Measurements from ENCODE around the gene GRIP2.
A peak's percentile ranks its signal among the peaks of the same experiment; 100 is the strongest.

GRIP2 gene

GRCh38 chr3:14536837-14537589 is 3.1 kb downstream of the GRIP2 start:
- no peaks in the 10 kb centered on the region for H3K36me3 ChIP-seq (ENCODE audit: control insufficient read depth in 1 of 2, insufficient read depth in 2 of 2, low read length in 2 of 2)
- H3K4me1 ChIP-seq (ENCODE audit: control insufficient read depth in 1 of 2, insufficient read depth in 2 of 2, low read length in 2 of 2), result peaks cover 0 to 3% of the 10 kb centered on the region in 2 donors
- H3K27ac ChIP-seq (ENCODE audit: low read length), result no peak overlapping the region
- no peaks in the 10 kb centered on the region for H3K27me3 ChIP-seq (ENCODE audit: low read depth, low read length)
- H3K4me3 ChIP-seq (ENCODE audit: low read depth in 1 of 2, low read length in 2 of 2), result no peak overlapping the region
- no peaks in the 10 kb centered on the region for H3K9me3 ChIP-seq (ENCODE audit: control insufficient read depth in 1 of 2, low read length in 2 of 2)

GRCh38 chr3:14536055-14536815 is 3.9 kb downstream of the GRIP2 start:
- Histone ChIP-seq H3K27ac (ENCODE audit: low read length) (no peak overlapping the region), H3K27me3 (ENCODE audit: low read depth, low read length) (no peaks in the 10 kb centered on the region), H3K9me3 (ENCODE audit: control insufficient read depth in 1 of 2, low read length in 2 of 2) (no peaks in the 10 kb centered on the region), H3K4me3 (ENCODE audit: low read depth in 1 of 2, low read length in 2 of 2) (no peak overlapping the region), H3K36me3 (ENCODE audit: control insufficient read depth in 1 of 2, insufficient read depth in 2 of 2, low read length in 2 of 2) (no peaks in the 10 kb centered on the region), H3K4me1 (ENCODE audit: control insufficient read depth in 1 of 2, insufficient read depth in 2 of 2, low read length in 2 of 2) (peaks cover 0 to 3% of the 10 kb centered on the region in 2 donors)

GRCh38 chr3:14535616-14536015 is 4.5 kb downstream of the GRIP2 start:
- Histone ChIP-seq H3K27me3 (ENCODE audit: low read depth, low read length) (no peaks in the 10 kb centered on the region), H3K4me1 (ENCODE audit: control insufficient read depth in 1 of 2, insufficient read depth in 2 of 2, low read length in 2 of 2) (peaks cover 0 to 3% of the 10 kb centered on the region in 2 donors), H3K27ac (ENCODE audit: low read length) (no peak overlapping the region), H3K9me3 (ENCODE audit: control insufficient read depth in 1 of 2, low read length in 2 of 2) (no peaks in the 10 kb centered on the region), H3K36me3 (ENCODE audit: control insufficient read depth in 1 of 2, insufficient read depth in 2 of 2, low read length in 2 of 2) (no peaks in the 10 kb centered on the region), H3K4me3 (ENCODE audit: low read depth in 1 of 2, low read length in 2 of 2) (no peak overlapping the region)

GRCh38 chr3:14534516-14535191 is 5.5 kb downstream of the GRIP2 start:
- H3K4me1 ChIP-seq (ENCODE audit: control insufficient read depth in 1 of 2, insufficient read depth in 2 of 2, low read length in 2 of 2), result peaks cover 0 to 3% of the 10 kb centered on the region in 2 donors
- peaks cover 0 to 3% of the 10 kb centered on the region in 2 donors for H3K9me3 ChIP-seq (ENCODE audit: control insufficient read depth in 1 of 2, low read length in 2 of 2)
- no peaks in the 10 kb centered on the region for H3K27me3 ChIP-seq (ENCODE audit: low read depth, low read length)
- no peak overlapping the region for H3K27ac ChIP-seq (ENCODE audit: low read length)
- H3K36me3 ChIP-seq (ENCODE audit: control insufficient read depth in 1 of 2, insufficient read depth in 2 of 2, low read length in 2 of 2), result no peaks in the 10 kb centered on the region
- H3K4me3 ChIP-seq (ENCODE audit: low read depth in 1 of 2, low read length in 2 of 2), result no peak overlapping the region

- peaks cover 0 to 3% of the 10 kb centered on the region in 2 donors for H3K4me1 ChIP-seq (ENCODE audit: control insufficient read depth in 1 of 2, insufficient read depth in 2 of 2, low read length in 2 of 2)
- peaks cover 0 to 4% of the 10 kb centered on the region in 2 donors for H3K9me3 ChIP-seq (ENCODE audit: control insufficient read depth in 1 of 2, low read length in 2 of 2)
- H3K27ac ChIP-seq (ENCODE audit: low read length), result no peak overlapping the region
- H3K4me3 ChIP-seq (ENCODE audit: low read depth in 1 of 2, low read length in 2 of 2), result no peak overlapping the region
- H3K27me3 ChIP-seq (ENCODE audit: low read depth, low read length), result no peaks in the 10 kb centered on the region
- no peaks in the 10 kb centered on the region for H3K36me3 ChIP-seq (ENCODE audit: control insufficient read depth in 1 of 2, insufficient read depth in 2 of 2, low read length in 2 of 2)
Measured at GRCh38 chr3:14533457-14533958, 6.6 kb downstream of the GRIP2 start.

GRCh38 chr3:14532691-14533456 is 7.3 kb downstream of the GRIP2 start:
- no peaks in the 10 kb centered on the region for H3K27me3 ChIP-seq (ENCODE audit: low read depth, low read length)
- no peak overlapping the region for H3K27ac ChIP-seq (ENCODE audit: low read length)
- no peaks in the 10 kb centered on the region for H3K36me3 ChIP-seq (ENCODE audit: control insufficient read depth in 1 of 2, insufficient read depth in 2 of 2, low read length in 2 of 2)
- peak overlapping the region in 1 of 2 donors; percentile 26 for H3K4me3 ChIP-seq (ENCODE audit: low read depth in 1 of 2, low read length in 2 of 2)
- peaks cover 0 to 3% of the 10 kb centered on the region in 2 donors for H3K4me1 ChIP-seq (ENCODE audit: control insufficient read depth in 1 of 2, insufficient read depth in 2 of 2, low read length in 2 of 2)
- H3K9me3 ChIP-seq (ENCODE audit: control insufficient read depth in 1 of 2, low read length in 2 of 2), result peaks cover 0 to 4% of the 10 kb centered on the region in 2 donors

GRCh38 chr3:14531856-14532395 is 8.2 kb downstream of the GRIP2 start:
- H3K4me3 ChIP-seq (ENCODE audit: low read depth in 1 of 2, low read length in 2 of 2), result no peak overlapping the region
- peaks cover 0 to 3% of the 10 kb centered on the region in 2 donors for H3K4me1 ChIP-seq (ENCODE audit: control insufficient read depth in 1 of 2, insufficient read depth in 2 of 2, low read length in 2 of 2)
- H3K9me3 ChIP-seq (ENCODE audit: control insufficient read depth in 1 of 2, low read length in 2 of 2), result peaks cover 0 to 4% of the 10 kb centered on the region in 2 donors
- H3K27ac ChIP-seq (ENCODE audit: low read length), result no peak overlapping the region
- no peaks in the 10 kb centered on the region for H3K36me3 ChIP-seq (ENCODE audit: control insufficient read depth in 1 of 2, insufficient read depth in 2 of 2, low read length in 2 of 2)
- no peaks in the 10 kb centered on the region for H3K27me3 ChIP-seq (ENCODE audit: low read depth, low read length)

- H3K27ac ChIP-seq (ENCODE audit: low read length), result no peak overlapping the region
- peaks cover 3 to 14% of the 10 kb centered on the region in 2 donors for H3K4me1 ChIP-seq (ENCODE audit: control insufficient read depth in 1 of 2, insufficient read depth in 2 of 2, low read length in 2 of 2)
- no peaks in the 10 kb centered on the region for H3K27me3 ChIP-seq (ENCODE audit: low read depth, low read length)
- no peaks in the 10 kb centered on the region for H3K36me3 ChIP-seq (ENCODE audit: control insufficient read depth in 1 of 2, insufficient read depth in 2 of 2, low read length in 2 of 2)
- no peak overlapping the region for H3K4me3 ChIP-seq (ENCODE audit: low read depth in 1 of 2, low read length in 2 of 2)
- peaks cover 0 to 4% of the 10 kb centered on the region in 2 donors for H3K9me3 ChIP-seq (ENCODE audit: control insufficient read depth in 1 of 2, low read length in 2 of 2)
Measured at GRCh38 chr3:14528081-14528480, 12.1 kb downstream of the GRIP2 start.

- peaks cover 0 to 4% of the 10 kb centered on the region in 2 donors for H3K9me3 ChIP-seq (ENCODE audit: control insufficient read depth in 1 of 2, low read length in 2 of 2)
- no peaks in the 10 kb centered on the region for H3K36me3 ChIP-seq (ENCODE audit: control insufficient read depth in 1 of 2, insufficient read depth in 2 of 2, low read length in 2 of 2)
- peak overlapping the region; percentile 41 to 46 for H3K4me3 ChIP-seq (ENCODE audit: low read depth in 1 of 2, low read length in 2 of 2)
- no peaks in the 10 kb centered on the region for H3K27me3 ChIP-seq (ENCODE audit: low read depth, low read length)
- no peak overlapping the region for H3K27ac ChIP-seq (ENCODE audit: low read length)
- H3K4me1 ChIP-seq (ENCODE audit: control insufficient read depth in 1 of 2, insufficient read depth in 2 of 2, low read length in 2 of 2), result peaks cover 0 to 14% of the 10 kb centered on the region in 2 donors
Measured at GRCh38 chr3:14525685-14526631, 14.2 kb downstream of the GRIP2 start.

Measured in muscle layer of duodenum (tissue), 2 donors.